IMR-90 (cell line): ENCODE measurements around the gene FAM110D. TPM values are rescaled to one million over a fixed set of nuclear protein-coding genes. Genes with fewer than 3 reads are reported as not detected.

ENCODE experiments used
- ATAC-seq: fragments of 200-7000 bp; cut with Tn5 transposase; 2 replicates; pipeline ENCODE4 v1.9.1; 2020; ENCODE audit warnings: low read depth, mild to moderate bottlenecking, moderate library complexity
- BruUV-seq: library from RNA; stranded (reverse); fragments of 400-500 nt; replicated peaks from 2 replicates; lab custom pipeline; 2021; lab: Mats Ljungman, UMichigan
- CTCF ChIA-PET: fragments of 300-600 bp; formaldehyde crosslinking; extraction: SDS; loops from one replicate; lab custom pipeline; 2021; ENCODE audit warnings: antibody characterized with exemption; lab: Yijun Ruan, JAX
- POLR2A ChIA-PET: fragments of 300-600 bp; sonication (Branson Sonifier 250); formaldehyde crosslinking; loops from one replicate; lab custom pipeline; 2022; ENCODE audit warnings: antibody characterized with exemption; ENCODE audit not compliant: unreplicated experiment; lab: Charles Lee
- DNase-seq: peaks from one replicate; pipeline ENCODE4 v3.0.0; 2013
- H2AFZ ChIP-seq: replicated peaks from 2 replicates; pipeline ENCODE3; 2013; ENCODE audit warnings: low read length, mild to moderate bottlenecking; ENCODE audit not compliant: poor library complexity
- H2AK5ac ChIP-seq: 2 replicates; pipeline ENCODE4 v1.6.1; 2013; ENCODE audit warnings: low read depth, low read length, inconsistent platforms
- H2AK9ac ChIP-seq: replicated peaks from 2 replicates; pipeline ENCODE3; 2013; ENCODE audit warnings: mild to moderate bottlenecking, low read depth, low read length, moderate library complexity; ENCODE audit not compliant: poor library complexity
- H2BK120ac ChIP-seq: 2 replicates; pipeline ENCODE4 v1.6.1; 2013; ENCODE audit warnings: low read depth, low read length, inconsistent platforms
- H2BK15ac ChIP-seq: 3 replicates; pipeline ENCODE4 v1.6.1; 2013; ENCODE audit warnings: low read depth, low read length, inconsistent platforms
- H2BK20ac ChIP-seq: 2 replicates; pipeline ENCODE4 v1.6.1; 2013; ENCODE audit warnings: low read depth, mild to moderate bottlenecking, inconsistent platforms, low read length, moderate library complexity
- H2BK5ac ChIP-seq: 2 replicates; pipeline ENCODE4 v1.6.1; 2013; ENCODE audit warnings: mild to moderate bottlenecking, low read depth, low read length, inconsistent platforms; ENCODE audit not compliant: poor library complexity, severe bottlenecking
- H3K14ac ChIP-seq: replicated peaks from 2 replicates; pipeline ENCODE4 v1.6.1; 2013; ENCODE audit warnings: low read depth, low read length, inconsistent platforms
- H3K18ac ChIP-seq: 2 replicates; pipeline ENCODE4 v1.6.1; 2013; ENCODE audit warnings: low read depth, low read length, control low read depth
- H3K23ac ChIP-seq: 2 replicates; pipeline ENCODE4 v1.6.1; 2013; ENCODE audit warnings: low read depth, low read length, inconsistent platforms
- H3K27ac ChIP-seq: 2 replicates; pipeline ENCODE4 v1.5.1; 2013; ENCODE audit warnings: mild to moderate bottlenecking, control low read depth, low read length; ENCODE audit not compliant: insufficient read depth
- H3K27me3 ChIP-seq: 2 replicates; pipeline ENCODE4 v1.6.1; 2013; ENCODE audit warnings: low read length; ENCODE audit not compliant: control insufficient read depth, insufficient read depth
- H3K36me3 ChIP-seq: 2 replicates; pipeline ENCODE4 v1.6.1; 2013; ENCODE audit warnings: low read length, mixed read lengths; ENCODE audit not compliant: control insufficient read depth, insufficient read depth
- H3K4ac ChIP-seq: 2 replicates; pipeline ENCODE4 v1.6.1; 2013; ENCODE audit warnings: low read depth, low read length, inconsistent platforms
- H3K4me1 ChIP-seq: 2 replicates; pipeline ENCODE4 v1.6.1; 2013; ENCODE audit warnings: low read length, mixed read lengths; ENCODE audit not compliant: control insufficient read depth, insufficient read depth
- H3K4me2 ChIP-seq: 2 replicates; pipeline ENCODE4 v1.6.1; 2013; ENCODE audit warnings: low read depth, mild to moderate bottlenecking, control low read depth, low read length, moderate library complexity
- H3K4me3 ChIP-seq: 2 replicates; pipeline ENCODE4 v1.5.1; 2013; ENCODE audit warnings: low read depth, mild to moderate bottlenecking, control low read depth, low read length, moderate library complexity; ENCODE audit not compliant: insufficient read depth
- H3K56ac ChIP-seq: 2 replicates; pipeline ENCODE4 v1.6.1; 2013; ENCODE audit warnings: low read length, inconsistent platforms; ENCODE audit not compliant: insufficient read depth; ENCODE audit errors: extremely low read depth
- H3K79me1 ChIP-seq, 2 experiments: 2 replicates each; pipeline ENCODE4 v1.6.1; 2013; ENCODE audit warnings: low read length in 2 of 2, inconsistent platforms in 1 of 2, low read depth in 1 of 2
- H3K9ac ChIP-seq: 2 replicates; pipeline ENCODE4 v1.6.1; 2013; ENCODE audit warnings: low read depth, low read length, control low read depth
- H3K9me1 ChIP-seq: 2 replicates; pipeline ENCODE4 v1.6.1; 2013; ENCODE audit warnings: low read length, inconsistent platforms; ENCODE audit not compliant: insufficient read depth
- H3K9me3 ChIP-seq: 2 replicates; pipeline ENCODE4 v1.6.1; 2013; ENCODE audit warnings: low read length; ENCODE audit not compliant: control insufficient read depth, insufficient read depth
- H4K20me1 ChIP-seq: 2 replicates; pipeline ENCODE4 v1.6.1; 2013; ENCODE audit warnings: low read length, inconsistent platforms; ENCODE audit not compliant: insufficient read depth
- H4K5ac ChIP-seq: 2 replicates; pipeline ENCODE4 v1.6.1; 2013; ENCODE audit warnings: mild to moderate bottlenecking, low read depth, low read length, control low read depth
- H4K8ac ChIP-seq, 2 experiments: 2 replicates each; pipeline ENCODE4 v1.6.1; 2013; ENCODE audit warnings: low read depth in 2 of 2, low read length in 2 of 2, control low read depth in 1 of 2, inconsistent platforms in 1 of 2
- H4K91ac ChIP-seq: 2 replicates; pipeline ENCODE4 v1.6.1; 2013; ENCODE audit warnings: low read depth, low read length, inconsistent platforms; ENCODE audit not compliant: insufficient read depth
- BHLHE40 ChIP-seq: fragments of 150-350 bp; IDR thresholded peaks from 2 replicates; pipeline ENCODE4 v1.6.1; 2016; ENCODE audit warnings: mild to moderate bottlenecking, low read depth, low read length
- CEBPB ChIP-seq: IDR thresholded peaks from 2 replicates; pipeline ENCODE4 v1.6.1; 2012; ENCODE audit warnings: low read depth, low read length, improper control_type of control experiment
- MAZ ChIP-seq: IDR thresholded peaks from 2 replicates; pipeline ENCODE4 v1.6.1; 2012; ENCODE audit warnings: low read depth, mild to moderate bottlenecking, low read length, improper control_type of control experiment, moderate library complexity, borderline replicate concordance
- NFE2L2 ChIP-seq: fragments of 150-350 bp; IDR thresholded peaks from 2 replicates; pipeline ENCODE4 v1.6.1; 2016; ENCODE audit warnings: low read depth, mild to moderate bottlenecking, low read length
- RAD21 ChIP-seq: IDR thresholded peaks from 2 replicates; pipeline ENCODE4 v1.6.1; 2012; ENCODE audit warnings: low read length, improper control_type of control experiment
- RCOR1 ChIP-seq: IDR thresholded peaks from 2 replicates; pipeline ENCODE4 v1.6.1; 2012; ENCODE audit warnings: mild to moderate bottlenecking, low read length, improper control_type of control experiment; ENCODE audit not compliant: insufficient replicate concordance
- RFX5 ChIP-seq: IDR thresholded peaks from 2 replicates; pipeline ENCODE4 v1.8.0; 2012; ENCODE audit warnings: low read depth, mild to moderate bottlenecking, low read length, moderate library complexity
- SMC3 ChIP-seq: fragments of 150-350 bp; IDR thresholded peaks from 2 replicates; pipeline ENCODE4 v1.6.1; 2016; ENCODE audit warnings: low read depth, mild to moderate bottlenecking, antibody characterized with exemption, low read length, moderate library complexity
- USF2 ChIP-seq: fragments of 150-350 bp; IDR thresholded peaks from 2 replicates; pipeline ENCODE4 v1.6.1; 2017; ENCODE audit warnings: mild to moderate bottlenecking, antibody characterized with exemption, low read length, low read depth
- WGBS, 2 experiments: methylation state at CpG; one replicate each; pipeline versions ENCODE4 v1.1.5 to v1.1.7; 2013; ENCODE audit warnings: missing lambda C conversion rate in 2 of 2; ENCODE audit not compliant: insufficient read length in 1 of 2; ENCODE audit errors: extremely low coverage in 2 of 2; 5-methylcytosine and 5-hydroxymethylcytosine counted together
- dilution Hi-C: fragments of 300-500 bp; cut with HindIII; formaldehyde crosslinking; loops from one replicate; pipeline ENCODE4 v1.14.3; 2018; ENCODE audit warnings: low sequenced_read_pairs; ENCODE audit not compliant: unreplicated experiment
- in situ Hi-C: fragments of 300-500 bp; cut with MboI; formaldehyde crosslinking; loops from 3 replicates; pipeline ENCODE4 v1.14.3; 2019; ENCODE audit warnings: low sequenced_read_pairs, inconsistent platforms, mixed read lengths
- intact Hi-C: fragments of 100-400 bp; cut with micrococcal nuclease; formaldehyde crosslinking; loops from 2 replicates; pipeline ENCODE4 v1.10.0; 2022
- polyA plus RNA-seq, 3 experiments: library from polyadenylated mRNA; depleted of rRNA; stranded (reverse); fragments of >200 nt; gene quantifications; 2 replicates each; pipeline ENCODE4 v1.2.3, GENCODE V29; 2012; ENCODE audit warnings: low replicate concordance in 1 of 3
- total RNA-seq: library from RNA; depleted of rRNA; stranded (reverse); fragments of >200 nt; gene quantifications from 2 replicates; pipeline ENCODE4 v1.2.3, GENCODE V29; 2012
- TF ChIP-seq, protein P1 (sequence below): fragments of 150-350 bp; IDR thresholded peaks from 2 replicates; pipeline ENCODE4 v1.6.1; 2016; ENCODE audit warnings: low read depth, mild to moderate bottlenecking, low read length, moderate library complexity, borderline replicate concordance

FAM110D gene
- total and polyA plus RNA-seq, 2 of the 4 experiments (the other 2 are of a cell fraction): not detected

DNA sequence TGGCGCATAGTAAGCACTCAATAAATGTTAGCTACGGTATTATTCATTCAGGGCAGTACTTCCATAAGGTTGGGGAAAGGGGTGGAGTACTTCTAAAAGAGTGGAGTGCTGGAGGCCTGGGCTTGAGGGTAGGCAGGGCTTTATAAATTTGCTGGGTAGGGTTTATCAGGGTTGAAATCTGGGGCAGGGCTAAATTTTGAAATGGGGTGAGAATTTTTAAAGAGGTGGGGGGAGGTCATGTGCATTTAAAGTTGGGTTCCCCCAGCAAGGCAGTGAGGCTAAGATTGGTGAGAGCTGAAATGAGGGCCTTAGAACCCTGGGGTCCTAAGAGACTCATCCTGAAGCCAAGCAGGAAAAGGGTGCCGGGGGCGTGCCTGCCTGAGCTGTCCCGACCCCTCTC, 41.5 kb downstream of the FAM110D start:
- H3K23ac ChIP-seq: no peak overlapping the region
- CTCF ChIA-PET: no interaction called here
- no peaks in the 10 kb centered on the region for H3K4me1 ChIP-seq
- no peak overlapping the region for H2BK5ac ChIP-seq
- H3K56ac ChIP-seq: no peak overlapping the region
- H2BK20ac ChIP-seq: no peak overlapping the region
- no peak overlapping the region for H3K27ac ChIP-seq
- DNase-seq (no peak), ATAC-seq (no peak)
- no peak overlapping the region for H3K14ac ChIP-seq
- no peak overlapping the region for H3K4ac ChIP-seq
- H2AK9ac ChIP-seq: no peak overlapping the region
- H2BK15ac ChIP-seq: no peak overlapping the region
- H3K9me1 ChIP-seq: no peaks in the 10 kb centered on the region
- peak overlapping the region; percentile 8 for H2AFZ ChIP-seq
- H3K27me3 ChIP-seq: peaks cover 56% of the 10 kb centered on the region
- H3K9me3 ChIP-seq: no peaks in the 10 kb centered on the region
- in situ Hi-C loops (no loop called here), dilution Hi-C loops (no loop called here), intact Hi-C loops (no loop called here)
- 85% methylated on average over 2 of the region's 5 CpGs; no CpG with 5 or more reads in 1 of the 2 experiments for WGBS, 2 experiments
- no peak overlapping the region for H3K4me3 ChIP-seq
- H3K79me1 ChIP-seq: no peaks in the 10 kb centered on the region
- H2AK5ac ChIP-seq: no peak overlapping the region
- H4K91ac ChIP-seq: no peak overlapping the region
- H3K9ac ChIP-seq: no peak overlapping the region
- POLR2A ChIA-PET: no interaction called here
- no peak for TF ChIP-seq RFX5
- no peak for TF ChIP-seq RAD21
- TF ChIP-seq RCOR1: no peak
- no peak for TF ChIP-seq SMC3
- TF ChIP-seq NFE2L2: no peak
- TF ChIP-seq MAZ: no peak
- TF ChIP-seq USF2: no peak
- TF ChIP-seq CEBPB: no peak
- TF ChIP-seq, protein P1, sequence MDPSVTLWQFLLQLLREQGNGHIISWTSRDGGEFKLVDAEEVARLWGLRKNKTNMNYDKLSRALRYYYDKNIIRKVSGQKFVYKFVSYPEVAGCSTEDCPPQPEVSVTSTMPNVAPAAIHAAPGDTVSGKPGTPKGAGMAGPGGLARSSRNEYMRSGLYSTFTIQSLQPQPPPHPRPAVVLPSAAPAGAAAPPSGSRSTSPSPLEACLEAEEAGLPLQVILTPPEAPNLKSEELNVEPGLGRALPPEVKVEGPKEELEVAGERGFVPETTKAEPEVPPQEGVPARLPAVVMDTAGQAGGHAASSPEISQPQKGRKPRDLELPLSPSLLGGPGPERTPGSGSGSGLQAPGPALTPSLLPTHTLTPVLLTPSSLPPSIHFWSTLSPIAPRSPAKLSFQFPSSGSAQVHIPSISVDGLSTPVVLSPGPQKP: no peak
- TF ChIP-seq BHLHE40: no peak
- H2BK120ac ChIP-seq: no peak overlapping the region
- no peaks in the 10 kb centered on the region for H4K20me1 ChIP-seq
- no peak overlapping the region for H3K4me2 ChIP-seq
- H4K5ac ChIP-seq: no peak overlapping the region
- no peaks in the 10 kb centered on the region for H3K36me3 ChIP-seq
- no TSS peak for BruUV-seq
- no peak overlapping the region for H4K8ac ChIP-seq
- no peak overlapping the region for H3K18ac ChIP-seq
